NOMO-1 treated with DMSO at 0.1 percent for 48 hours (cell line): ENCODE data around the gene ZNF652.
A peak's percentile ranks its signal among the peaks of the same experiment; 100 is the strongest.
"Not testable (repeated sequence)": the region's sequence is repeated elsewhere in the genome, so short reads cannot be mapped to it uniquely, and the experiment has no call there.

Experiments used
- DNase-seq: peaks from one replicate; lab custom pipeline; 2025; ENCODE audit not compliant: unreplicated experiment; lab: John Stamatoyannopoulos, UW

Gene ZNF652

GRCh38 chr17:49316889-49317675 lies 45.0 kb downstream of the ZNF652 start:
- peak; percentile 63 for DNase-seq

- DNase-seq: no peak
Observed at GRCh38 chr17:49316258-49316570, 45.8 kb downstream of the ZNF652 start.

- peak; percentile 65 for DNase-seq
Observed at GRCh38 chr17:49315551-49316257, 46.3 kb downstream of the ZNF652 start.

- DNase-seq: no peak
Observed at GRCh38 chr17:49312722-49313121, 49.3 kb downstream of the ZNF652 start.

GRCh38 chr17:49299996-49300395 lies 62.1 kb downstream of the ZNF652 start:
- no peak for DNase-seq

DNA sequence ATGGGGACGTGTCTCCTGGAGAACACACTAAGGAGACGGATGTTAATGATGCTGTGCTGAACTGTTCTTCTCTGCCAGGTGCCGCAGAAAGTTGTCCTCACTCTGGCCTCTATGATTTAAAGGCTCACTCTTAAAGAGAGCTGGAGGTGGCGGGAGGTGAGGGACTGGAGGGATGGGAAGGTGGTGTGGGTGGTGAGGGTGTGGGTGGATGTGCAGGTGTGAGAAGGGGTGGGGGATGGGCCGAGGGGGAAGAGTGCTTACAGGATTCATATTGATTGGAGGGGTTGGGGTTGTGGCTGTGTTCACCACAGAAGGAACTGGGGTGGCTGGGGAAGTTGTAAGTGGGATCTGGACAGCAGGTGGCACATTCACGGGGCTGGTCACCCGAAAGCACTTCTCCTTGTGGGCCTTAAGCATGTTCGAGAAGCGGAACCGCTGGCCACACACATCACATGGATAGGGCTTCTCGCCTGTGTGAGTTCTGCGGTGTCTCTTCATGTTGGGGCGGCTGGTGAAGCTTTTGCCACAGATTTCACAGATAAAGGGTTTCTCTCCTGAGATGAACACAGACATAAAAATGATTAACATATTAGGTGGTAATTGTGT lies 63.6 kb downstream of the ZNF652 start:
- DNase-seq: no peak

DNA sequence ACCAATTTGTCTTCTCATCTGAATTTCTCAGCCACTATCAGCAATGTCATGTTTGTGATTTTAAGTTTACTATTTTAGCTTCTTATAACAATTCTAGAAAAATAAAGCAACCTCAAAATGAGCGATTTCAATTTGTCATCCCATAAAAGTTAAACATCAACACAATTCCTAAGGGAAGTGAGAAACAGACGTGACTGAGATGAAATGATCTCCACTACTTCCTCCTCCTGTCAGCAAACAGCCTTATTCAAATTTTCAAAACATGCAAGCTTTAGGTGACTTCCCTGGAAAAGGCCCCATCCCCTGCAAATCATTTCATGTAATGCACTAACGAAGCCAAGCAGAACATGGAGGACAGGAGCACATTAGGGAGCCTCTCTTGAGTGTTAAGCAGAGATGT lies 64.9 kb downstream of the ZNF652 start:
- no peak for DNase-seq

DNA sequence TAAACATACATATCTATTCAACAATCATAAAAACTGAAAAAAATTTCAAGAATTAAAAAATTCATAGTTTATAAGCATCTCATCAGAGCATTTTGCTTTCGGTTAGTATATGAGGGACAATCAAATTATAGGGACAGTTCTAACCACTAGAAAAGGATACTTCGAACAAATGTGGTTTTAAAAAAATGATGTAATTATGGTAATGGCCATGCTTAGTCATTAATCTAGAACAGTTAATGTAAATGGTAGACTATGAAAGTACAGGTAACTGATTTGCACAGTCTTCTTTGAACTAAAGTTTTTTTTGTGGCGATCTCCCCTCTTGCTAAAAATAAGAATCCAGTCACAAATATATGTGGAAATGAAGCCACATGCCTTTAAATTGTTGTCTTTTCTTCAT lies 67.9 kb downstream of the ZNF652 start:
- no peak for DNase-seq

GRCh38 chr17:49292901-49293300 lies 69.1 kb downstream of the ZNF652 start:
- DNase-seq: no peak

DNA sequence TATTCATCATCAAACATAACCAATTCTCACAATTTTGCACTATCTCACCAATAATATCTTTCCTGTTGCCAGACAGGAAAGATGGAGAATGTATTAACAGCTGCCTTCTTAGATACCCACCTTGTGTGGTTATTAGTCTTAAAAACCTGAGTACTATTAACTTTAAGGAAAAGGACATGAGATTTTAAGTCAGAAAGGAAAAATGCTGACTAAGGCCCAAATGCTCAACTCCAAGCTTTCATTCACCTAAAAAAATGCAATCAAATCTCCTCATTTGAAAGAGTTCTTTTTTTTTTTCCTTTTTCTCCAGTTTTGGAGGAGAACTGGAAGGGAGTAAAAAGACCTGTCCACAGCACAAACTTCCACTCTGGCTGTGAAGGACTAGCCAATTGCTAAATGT lies 70.1 kb downstream of the ZNF652 start:
- no peak for DNase-seq

- DNase-seq: peak; percentile 15
Observed at GRCh38 chr17:49290690-49291359, 71.2 kb downstream of the ZNF652 start.

DNA sequence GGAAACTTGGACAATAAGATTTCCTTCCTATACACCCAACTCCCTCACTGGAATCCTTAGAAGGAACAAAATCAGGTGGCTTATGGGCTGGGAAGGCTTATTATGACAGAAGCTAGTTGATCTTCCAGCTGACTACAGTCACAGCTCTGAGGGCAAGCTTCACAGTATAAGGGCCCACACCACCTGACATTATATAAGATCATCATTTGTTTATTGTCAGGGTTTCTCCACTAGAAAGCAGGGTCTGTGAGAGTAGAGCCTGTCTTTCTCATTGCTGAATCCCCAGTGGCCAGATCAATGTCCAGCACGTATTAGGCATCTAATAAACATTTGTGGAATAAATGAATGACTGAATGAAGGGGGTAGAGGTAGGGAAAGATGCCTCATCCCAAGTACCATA lies 73.7 kb downstream of the ZNF652 start:
- DNase-seq: no peak

DNA sequence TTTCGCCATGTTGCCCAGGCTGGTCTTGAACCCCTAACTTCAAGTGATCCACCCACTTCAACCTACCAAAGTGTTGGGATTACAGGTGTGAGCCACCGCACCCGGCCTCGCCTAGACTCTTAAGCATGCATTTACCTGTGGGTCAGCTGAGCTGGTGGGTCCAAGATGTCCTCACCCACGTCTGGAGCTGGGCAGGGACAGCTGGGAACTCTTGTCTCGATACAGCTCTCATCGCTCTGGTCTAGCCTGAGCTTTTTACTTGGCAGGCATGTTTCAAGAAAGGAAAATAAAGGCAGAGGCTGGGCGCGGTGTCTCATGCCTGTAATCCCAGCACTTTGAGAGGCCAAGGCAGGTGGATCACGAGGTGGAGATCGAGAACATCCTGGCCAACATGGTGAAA lies 74.6 kb downstream of the ZNF652 start:
- DNase-seq: no peak

- not testable (repeated sequence) for DNase-seq
Observed at GRCh38 chr17:49286261-49286973, 75.6 kb downstream of the ZNF652 start.

DNA sequence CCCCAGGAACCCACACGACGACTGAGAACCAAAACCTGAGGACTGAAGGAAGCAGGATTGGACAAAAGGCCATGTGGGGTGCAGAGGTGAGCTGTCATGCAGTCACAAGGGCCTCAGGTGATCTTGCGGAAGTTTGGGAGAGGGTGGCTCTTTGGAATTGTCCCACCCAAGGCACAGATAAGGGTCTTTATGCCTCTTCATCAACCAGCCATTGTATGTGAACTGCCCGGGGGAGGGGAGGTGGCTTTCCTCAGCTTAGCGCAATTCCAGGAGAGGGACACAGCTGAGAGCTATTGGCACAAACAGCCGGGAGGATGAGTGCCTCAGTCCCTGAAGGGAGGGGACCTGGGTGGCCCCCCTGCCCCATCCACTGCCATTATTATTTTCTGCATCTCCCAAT lies 76.3 kb downstream of the ZNF652 start:
- DNase-seq: no peak

- no peak for DNase-seq
Observed at GRCh38 chr17:49280918-49281317, 81.1 kb downstream of the ZNF652 start.

DNA sequence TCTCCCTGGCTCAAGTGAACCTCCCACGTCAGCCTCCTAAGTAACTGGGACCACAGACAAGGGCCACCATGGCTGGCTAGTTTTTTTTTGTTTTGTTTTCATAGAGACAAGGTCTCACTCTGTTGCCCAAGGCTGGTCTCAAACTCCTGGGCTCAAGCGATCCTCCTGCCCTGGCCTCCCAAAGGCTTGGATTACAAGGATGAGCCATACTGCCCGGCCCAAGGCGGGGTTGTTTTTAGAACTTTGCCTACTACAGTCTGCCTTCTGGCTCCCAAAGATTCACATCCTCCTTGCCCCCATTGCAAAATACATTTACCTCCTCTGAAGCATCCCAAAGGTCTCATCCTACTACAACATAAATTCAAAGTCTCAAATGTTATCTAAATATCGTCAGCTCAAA lies 82.0 kb downstream of the ZNF652 start:
- DNase-seq: no peak

DNA sequence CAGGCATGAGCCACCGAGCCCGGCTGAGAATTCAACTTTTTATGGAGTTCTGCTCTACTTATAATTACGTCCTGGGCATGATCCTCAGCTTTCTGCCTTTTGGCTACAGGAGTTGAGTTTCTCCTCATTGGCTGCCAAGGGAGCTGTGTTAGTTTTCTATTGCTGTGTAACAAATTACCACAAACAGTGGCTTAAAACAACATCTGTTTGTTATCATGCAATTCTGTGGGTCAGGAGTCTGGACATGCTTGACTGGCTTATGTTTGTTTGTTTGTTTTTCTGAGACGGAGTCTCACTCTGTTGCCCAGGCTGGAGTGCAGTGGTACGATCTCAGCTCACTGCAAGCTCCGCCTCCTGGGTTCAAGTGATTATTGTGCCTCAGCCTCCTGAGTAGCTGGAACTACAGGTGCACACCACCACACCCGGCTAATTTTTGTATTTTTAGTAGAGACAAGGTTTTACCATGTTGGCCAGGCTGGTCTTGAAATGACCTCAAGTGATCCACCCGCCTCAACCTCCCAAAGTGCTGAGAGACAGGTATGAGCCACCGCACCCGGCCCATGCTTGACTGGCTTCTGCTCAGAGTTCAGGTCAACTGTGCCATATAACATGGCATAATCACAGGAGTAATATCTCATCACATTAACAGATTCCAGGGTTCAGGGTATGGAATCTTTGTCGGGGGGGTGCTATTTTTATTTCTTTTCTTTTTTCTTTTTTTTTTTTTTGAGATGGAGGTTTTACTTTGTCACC lies 82.6 kb downstream of the ZNF652 start:
- DNase-seq: not testable (repeated sequence)

GRCh38 chr17:49278076-49278475 lies 84.0 kb downstream of the ZNF652 start:
- no peak for DNase-seq

DNA sequence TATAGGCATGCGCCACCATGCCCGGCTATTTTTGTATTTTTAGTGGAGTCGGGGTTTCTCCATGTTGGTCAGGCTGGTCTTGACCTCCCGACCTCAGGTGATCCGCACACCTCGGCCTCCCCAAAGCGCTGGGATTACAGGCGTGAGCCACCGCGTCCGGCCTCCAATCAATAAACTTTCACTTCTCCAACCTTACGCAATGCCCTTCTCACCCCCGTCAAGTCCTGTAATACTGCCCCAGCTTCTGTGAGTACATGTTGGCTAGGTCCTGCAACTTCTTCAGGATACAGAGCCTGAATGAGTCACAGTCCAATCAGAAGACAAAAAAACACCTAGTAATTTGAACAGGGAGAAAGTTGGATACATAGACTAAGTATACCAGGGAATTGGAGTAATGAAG lies 84.4 kb downstream of the ZNF652 start:
- peak; percentile 80 for DNase-seq
